Fibroblast of lung (primary cell): ENCODE results near the gene WDR54. TPM values are rescaled to one million over a fixed set of nuclear protein-coding genes. Genes with fewer than 3 reads are reported as not detected.

ENCODE experiments used
- DNase-seq, 2 donors: peaks; one replicate each; pipeline versions ENCODE4 v3.0.0 to v3.0.0-alpha.2; 2010; ENCODE audit warnings: low read depth in 2 of 2
- H2AFZ ChIP-seq: 2 replicates; pipeline ENCODE4 v1.5.1; 2012; ENCODE audit warnings: low read length, control low read depth, inconsistent platforms
- H3K27ac ChIP-seq: 2 replicates; pipeline ENCODE4 v1.5.1; 2011; ENCODE audit warnings: low read length, control low read depth; ENCODE audit not compliant: insufficient read depth
- H3K27me3 ChIP-seq: 2 replicates; pipeline ENCODE4 v1.5.1; 2011; ENCODE audit warnings: mild to moderate bottlenecking, low read length; ENCODE audit not compliant: control insufficient read depth, insufficient read depth
- H3K36me3 ChIP-seq: 2 replicates; pipeline ENCODE4 v1.5.1; 2011; ENCODE audit warnings: low read length; ENCODE audit not compliant: control insufficient read depth, insufficient read depth
- H3K4me1 ChIP-seq: 2 replicates; pipeline ENCODE4 v1.5.1; 2011; ENCODE audit warnings: low read length; ENCODE audit not compliant: control insufficient read depth, insufficient read depth; ENCODE audit errors: extremely low read depth
- H3K4me2 ChIP-seq: 2 replicates; pipeline ENCODE4 v1.5.1; 2011; ENCODE audit warnings: low read length, control low read depth; ENCODE audit not compliant: insufficient read depth; ENCODE audit errors: extremely low read depth
- H3K4me3 ChIP-seq, 4 experiments: fragments of 200-600 bp in 1 of 4; sonication (generic) in 1 of 4; replicated peaks in 1 of 4; 2 replicates each; pipeline ENCODE4 v1.5.1; 2011 to 2016; ENCODE audit warnings: low read length in 4 of 4, low read depth in 3 of 4, mild to moderate bottlenecking in 3 of 4, control low read depth in 2 of 4, inconsistent platforms in 1 of 4, mixed read lengths in 1 of 4; ENCODE audit not compliant: insufficient read depth in 1 of 4; ENCODE audit errors: control extremely low read depth in 1 of 4
- H3K79me2 ChIP-seq: 2 replicates; pipeline ENCODE4 v1.5.1; 2012; ENCODE audit warnings: mild to moderate bottlenecking, low read length, inconsistent platforms; ENCODE audit not compliant: control insufficient read depth, insufficient read depth
- H3K9ac ChIP-seq: 2 replicates; pipeline ENCODE4 v1.5.1; 2011; ENCODE audit warnings: mild to moderate bottlenecking, low read length, control low read depth; ENCODE audit not compliant: insufficient read depth
- H3K9me3 ChIP-seq: 2 replicates; pipeline ENCODE4 v1.5.1; 2012; ENCODE audit warnings: low read depth, low read length; ENCODE audit not compliant: control insufficient read depth, insufficient read depth
- H4K20me1 ChIP-seq: 2 replicates; pipeline ENCODE4 v1.5.1; 2011; ENCODE audit warnings: low read length; ENCODE audit not compliant: control insufficient read depth, insufficient read depth; ENCODE audit errors: extremely low read depth
- CTCF ChIP-seq, 2 donors: IDR thresholded peaks in 1 of 2; conservative IDR thresholded peaks in 1 of 2; 1 replicate in 1 of 2; 2 replicates in 1 of 2; pipeline ENCODE4 v1.5.1; 2011 to 2012; ENCODE audit warnings: low read length in 2 of 2, control low read depth in 1 of 2, inconsistent platforms in 1 of 2, low read depth in 1 of 2, mild to moderate bottlenecking in 1 of 2
- EZH2 ChIP-seq: IDR thresholded peaks from 2 replicates; pipeline ENCODE4 v1.5.1; 2012; ENCODE audit warnings: low read length, control low read depth, mild to moderate bottlenecking; ENCODE audit errors: missing control alignments
- polyA plus RNA-seq, 2 donors: library from polyadenylated mRNA; depleted of rRNA in 1 of 2; stranded (reverse) in 1 of 2; unstranded in 1 of 2; fragments of >200 nt; gene quantifications; 2 replicates each; pipeline ENCODE4 v1.2.1, GENCODE V29; 2011 to 2012; ENCODE audit warnings: missing spikeins in 1 of 2
- total RNA-seq: library from RNA; depleted of rRNA; stranded (reverse); fragments of >200 nt; gene quantifications from 2 replicates; pipeline ENCODE4 v1.2.1, GENCODE V29; 2014

WDR54 gene
- total and polyA plus RNA-seq, 2 donors (not counting 1 experiment from before 2014, with no cell fraction given): 24.3 to 27.1 TPM

- Histone ChIP-seq H3K9me3 (no peaks in the 10 kb centered on the region), H3K27ac (no peak overlapping the region), H3K27me3 (no peaks in the 10 kb centered on the region), H3K4me3 (peak overlapping the region in 1 of 4 experiments; percentile 17), H3K9ac (peak overlapping the region; percentile 4), H2AFZ (no peak overlapping the region), H3K36me3 (peaks cover 19% of the 10 kb centered on the region), H3K4me2 (no peak overlapping the region), H3K4me1 (peaks cover 3% of the 10 kb centered on the region), H3K79me2 (peaks cover 16% of the 10 kb centered on the region), H4K20me1 (no peaks in the 10 kb centered on the region)
- DNase-seq: no peak
- TF ChIP-seq CTCF (conservative IDR thresholded peaks at IDR 0.05 in 1 of 2, IDR thresholded peaks at IDR 0.05 in 1 of 2; ENCODE audit: low read depth in 1 of 2, low read length in 2 of 2): no peak
- TF ChIP-seq EZH2: no peak
Observed at GRCh38 chr2:74373985-74374384, 47.5 kb upstream of the WDR54 start.

- Histone ChIP-seq H3K27ac (no peak overlapping the region), H3K79me2 (peaks cover 23% of the 10 kb centered on the region), H2AFZ (no peak overlapping the region), H3K4me1 (peaks cover 5% of the 10 kb centered on the region), H3K4me3 (peak overlapping the region in 1 of 4 experiments; percentile 17), H3K4me2 (no peak overlapping the region), H3K9ac (peak overlapping the region; percentile 4), H3K36me3 (peaks cover 15% of the 10 kb centered on the region), H4K20me1 (no peaks in the 10 kb centered on the region), H3K27me3 (no peaks in the 10 kb centered on the region), H3K9me3 (no peaks in the 10 kb centered on the region)
- TF ChIP-seq EZH2: no peak
- no peak for TF ChIP-seq CTCF (conservative IDR thresholded peaks at IDR 0.05 in 1 of 2, IDR thresholded peaks at IDR 0.05 in 1 of 2; ENCODE audit: low read depth in 1 of 2, low read length in 2 of 2)
- DNase-seq: peak; percentile 54 to 83
Observed at GRCh38 chr2:74374509-74375205, 46.9 kb upstream of the WDR54 start.

GRCh38 chr2:74375838-74376237, 45.7 kb upstream of the WDR54 start:
- no peak overlapping the region for H3K4me3 ChIP-seq
- peaks cover 5% of the 10 kb centered on the region for H3K36me3 ChIP-seq
- no peak overlapping the region for H3K27ac ChIP-seq
- H2AFZ ChIP-seq: no peak overlapping the region
- DNase-seq: no peak
- no peak overlapping the region for H3K4me2 ChIP-seq
- peaks cover 34% of the 10 kb centered on the region for H3K79me2 ChIP-seq
- H3K9ac ChIP-seq: no peak overlapping the region
- no peaks in the 10 kb centered on the region for H3K9me3 ChIP-seq
- TF ChIP-seq CTCF (conservative IDR thresholded peaks at IDR 0.05 in 1 of 2, IDR thresholded peaks at IDR 0.05 in 1 of 2; ENCODE audit: low read depth in 1 of 2, low read length in 2 of 2) (no peak), EZH2 (no peak)
- H3K27me3 ChIP-seq: no peaks in the 10 kb centered on the region
- no peaks in the 10 kb centered on the region for H4K20me1 ChIP-seq
- peaks cover 7% of the 10 kb centered on the region for H3K4me1 ChIP-seq
